HG03196 (cell line): ENCODE data around the gene MATCAP1.
A peak's percentile ranks its signal among the peaks of the same experiment; 100 is the strongest.

Experiments used
- ATAC-seq: cut with Tn5 transposase; IDR thresholded peaks from one replicate; pipeline ENCODE4 v1.9.1; 2021; ENCODE audit not compliant: unreplicated experiment

Gene MATCAP1

GRCh38 chr16:67174706-67175231, 9.0 kb downstream of the MATCAP1 start:
- ATAC-seq = no peak

- ATAC-seq = peak; percentile 38
Measured at GRCh38 chr16:67173808-67174705, 9.7 kb downstream of the MATCAP1 start.

GRCh38 chr16:67173323-67173722, 10.4 kb downstream of the MATCAP1 start:
- ATAC-seq = no peak

GRCh38 chr16:67170949-67171649, 12.7 kb downstream of the MATCAP1 start:
- ATAC-seq = no peak

- ATAC-seq = peak; percentile 38
Measured at GRCh38 chr16:67170168-67170948, 13.4 kb downstream of the MATCAP1 start, which contains the start of gene NOL3. Gene NOL3 (plus strand): TSS chr16:67170538.

- ATAC-seq = peak; percentile 3
Measured at GRCh38 chr16:67169642-67170167, 14.1 kb downstream of the MATCAP1 start.

GRCh38 chr16:67169011-67169451, 14.7 kb downstream of the MATCAP1 start:
- ATAC-seq = no peak

- no peak for ATAC-seq
Measured at GRCh38 chr16:67167588-67167987, 16.2 kb downstream of the MATCAP1 start.

- no peak for ATAC-seq
Measured at GRCh38 chr16:67166598-67167168, 17.1 kb downstream of the MATCAP1 start.

GRCh38 chr16:67166110-67166547, 17.6 kb downstream of the MATCAP1 start:
- no peak for ATAC-seq

GRCh38 chr16:67165121-67166078, 18.4 kb downstream of the MATCAP1 start:
- ATAC-seq = no peak

GRCh38 chr16:67164599-67165061, 19.1 kb downstream of the MATCAP1 start, which contains the start of gene HSF4:
Gene HSF4 (plus strand): TSS chr16:67164745. CDS start chr16:67164812, 67 bp downstream.
- no peak for ATAC-seq

- ATAC-seq = no peak
Measured at GRCh38 chr16:67163999-67164558, 19.7 kb downstream of the MATCAP1 start.

GRCh38 chr16:67163164-67163998, 20.4 kb downstream of the MATCAP1 start:
- no peak for ATAC-seq

- ATAC-seq = no peak
Measured at GRCh38 chr16:67162506-67163163, 21.1 kb downstream of the MATCAP1 start.

GRCh38 chr16:67161595-67162058, 22.1 kb downstream of the MATCAP1 start:
- no peak for ATAC-seq
